Measurements from ENCODE around the gene ALOX5AP. TPM values are rescaled to one million over a fixed set of nuclear protein-coding genes. Genes with fewer than 3 reads are reported as not detected.

Gene ALOX5AP
- polyA plus RNA-seq, 3 donors = 84.4 to 269 (median 220) TPM

DNA sequence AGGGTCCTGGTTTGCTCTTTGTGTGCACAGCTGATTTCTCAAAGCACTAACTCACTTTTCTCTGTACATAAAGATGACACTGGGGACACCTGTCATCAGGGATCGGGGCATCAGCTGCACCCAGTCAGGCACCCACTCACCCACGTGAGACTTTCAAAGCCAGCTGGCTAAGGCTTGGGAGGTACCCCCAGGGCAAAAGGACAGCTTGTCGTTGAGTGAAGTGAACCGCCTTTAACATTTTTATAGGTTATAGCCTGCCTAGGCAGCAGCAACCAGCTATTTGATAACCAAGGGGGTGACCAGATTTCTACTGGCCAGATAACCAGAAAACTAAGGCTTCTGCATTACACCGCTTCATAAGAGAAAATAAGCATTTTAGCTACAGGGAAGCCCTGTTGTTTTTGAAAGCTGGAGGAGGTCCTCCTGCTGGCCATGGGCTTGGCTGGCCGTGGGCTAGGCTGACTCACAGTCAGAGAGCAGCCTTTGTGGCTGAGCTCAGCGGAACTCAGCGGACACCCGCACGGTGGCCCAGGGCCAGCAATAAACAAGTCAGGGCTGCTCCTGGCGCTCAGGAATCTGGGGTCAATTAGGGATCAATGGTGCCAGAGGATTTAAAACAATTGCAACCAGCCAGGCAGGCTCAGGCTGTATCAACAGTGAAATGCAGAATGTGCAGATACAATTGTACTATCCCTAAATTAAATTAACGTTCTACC lies 57.1 kb downstream of the ALOX5AP start:
- Histone ChIP-seq H3K36me3 (replicated peaks in 1 of 2; ENCODE audit: control insufficient read depth in 1 of 2, insufficient read depth in 2 of 2, low read length in 2 of 2) (no peaks in the 10 kb centered on the region), H3K9me3 (replicated peaks in 1 of 2; ENCODE audit: control insufficient read depth in 1 of 2, insufficient read depth in 1 of 2, low read length in 2 of 2) (no peaks in the 10 kb centered on the region), H4K20me1 (ENCODE audit: insufficient read depth, low read length) (no peaks in the 10 kb centered on the region), H3K27me3 (ENCODE audit: control insufficient read depth in 2 of 2, insufficient read depth in 2 of 2, low read length in 2 of 2) (no peaks in the 10 kb centered on the region), H3K9ac (ENCODE audit: insufficient read depth, low read length, poor library complexity, severe bottlenecking) (no peak overlapping the region), H3K4me1 (ENCODE audit: control insufficient read depth in 1 of 2, insufficient read depth in 2 of 2, low read length in 2 of 2) (peaks cover 0 to 5% of the 10 kb centered on the region in 2 donors), H3K79me2 (ENCODE audit: insufficient read depth, low read length) (no peaks in the 10 kb centered on the region), H2AFZ (ENCODE audit: insufficient read depth, low read depth, low read length, poor library complexity, severe bottlenecking) (no peak overlapping the region), H3K4me2 (replicated peaks; ENCODE audit: extremely low read depth, low read length, poor library complexity, severe bottlenecking) (no peak overlapping the region), H3K4me3 (replicated peaks in 1 of 3; ENCODE audit: low read depth in 2 of 3, low read length in 3 of 3) (no peak overlapping the region), H3K27ac (ENCODE audit: low read depth in 1 of 2, low read length in 2 of 2) (no peak overlapping the region)
- no peak overlapping the region for H3K4me3 Mint-ChIP-seq
- WGBS (ENCODE audit: insufficient coverage) = 91% methylated on average over 12 of the region's 12 CpGs
- H3K27ac Mint-ChIP-seq = peak overlapping the region in 1 of 7 donors; percentile 62
- H3K36me3 Mint-ChIP-seq = peaks cover 5 to 6% of the 10 kb centered on the region in 2 donors
- TF ChIP-seq, protein P1, sequence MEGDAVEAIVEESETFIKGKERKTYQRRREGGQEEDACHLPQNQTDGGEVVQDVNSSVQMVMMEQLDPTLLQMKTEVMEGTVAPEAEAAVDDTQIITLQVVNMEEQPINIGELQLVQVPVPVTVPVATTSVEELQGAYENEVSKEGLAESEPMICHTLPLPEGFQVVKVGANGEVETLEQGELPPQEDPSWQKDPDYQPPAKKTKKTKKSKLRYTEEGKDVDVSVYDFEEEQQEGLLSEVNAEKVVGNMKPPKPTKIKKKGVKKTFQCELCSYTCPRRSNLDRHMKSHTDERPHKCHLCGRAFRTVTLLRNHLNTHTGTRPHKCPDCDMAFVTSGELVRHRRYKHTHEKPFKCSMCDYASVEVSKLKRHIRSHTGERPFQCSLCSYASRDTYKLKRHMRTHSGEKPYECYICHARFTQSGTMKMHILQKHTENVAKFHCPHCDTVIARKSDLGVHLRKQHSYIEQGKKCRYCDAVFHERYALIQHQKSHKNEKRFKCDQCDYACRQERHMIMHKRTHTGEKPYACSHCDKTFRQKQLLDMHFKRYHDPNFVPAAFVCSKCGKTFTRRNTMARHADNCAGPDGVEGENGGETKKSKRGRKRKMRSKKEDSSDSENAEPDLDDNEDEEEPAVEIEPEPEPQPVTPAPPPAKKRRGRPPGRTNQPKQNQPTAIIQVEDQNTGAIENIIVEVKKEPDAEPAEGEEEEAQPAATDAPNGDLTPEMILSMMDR (IDR thresholded peaks at IDR 0.05) = no peak
- H3K9me3 Mint-ChIP-seq = no peaks in the 10 kb centered on the region
- DNase-seq = no peak
- peaks cover 16% of the 10 kb centered on the region for H3K4me1 Mint-ChIP-seq
- peaks cover 6 to 16% (median 8%) of the 10 kb centered on the region in 3 donors for H3K27me3 Mint-ChIP-seq (ENCODE audit: low read depth in 3 of 3)
- intact Hi-C loops (cut with micrococcal nuclease) = no loop called here

DNA sequence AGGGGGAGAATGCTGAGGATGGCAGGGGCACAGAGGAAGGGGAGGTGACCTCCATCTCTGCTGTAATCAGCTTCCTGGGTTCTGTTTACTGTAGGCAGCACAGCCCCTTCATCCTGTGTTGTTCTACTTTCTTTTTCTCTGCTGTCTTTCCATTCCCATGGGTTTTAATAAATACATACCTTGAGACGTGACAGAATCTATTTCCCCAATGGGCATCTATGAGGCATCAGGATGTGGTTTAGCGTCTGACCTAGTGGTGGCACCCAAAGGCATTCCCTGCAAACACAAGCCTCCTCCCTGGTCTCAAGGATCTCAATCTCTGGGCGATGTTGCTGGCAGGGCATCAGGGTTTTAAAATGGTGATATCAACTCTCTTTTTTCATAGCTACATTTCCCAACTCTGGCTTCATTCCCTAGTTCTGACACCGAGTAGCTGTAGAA lies 60.8 kb downstream of the ALOX5AP start:
- Mint-ChIP-seq H3K9me3 (no peaks in the 10 kb centered on the region), H3K27me3 (ENCODE audit: low read depth in 3 of 3) (peaks cover 6 to 13% (median 11%) of the 10 kb centered on the region in 3 donors), H3K4me3 (peak overlapping the region in 1 of 2 donors; percentile 13), H3K36me3 (peaks cover 3 to 5% of the 10 kb centered on the region in 2 donors), H3K4me1 (peaks cover 18% of the 10 kb centered on the region), H3K27ac (peak overlapping the region in 4 of 7 donors; percentile 2 to 53 (median 30))
- DNase-seq = peak; percentile 16 to 44 (median 29)
- H4K20me1 ChIP-seq (ENCODE audit: insufficient read depth, low read length) = no peaks in the 10 kb centered on the region
- no peak overlapping the region for H3K27ac ChIP-seq (ENCODE audit: low read depth in 1 of 2, low read length in 2 of 2)
- no peaks in the 10 kb centered on the region for H3K79me2 ChIP-seq (ENCODE audit: insufficient read depth, low read length)
- H3K4me2 ChIP-seq (replicated peaks; ENCODE audit: extremely low read depth, low read length, poor library complexity, severe bottlenecking) = no peak overlapping the region
- H3K4me3 ChIP-seq (replicated peaks in 1 of 3; ENCODE audit: low read depth in 2 of 3, low read length in 3 of 3) = no peak overlapping the region
- WGBS (ENCODE audit: insufficient coverage) = 41% methylated on average over 2 of the region's 4 CpGs
- TF ChIP-seq, protein P1 (IDR thresholded peaks at IDR 0.05) = no peak
- intact Hi-C loops (cut with micrococcal nuclease) = no loop called here
- no peak overlapping the region for H2AFZ ChIP-seq (ENCODE audit: insufficient read depth, low read depth, low read length, poor library complexity, severe bottlenecking)
- H3K9me3 ChIP-seq (replicated peaks in 1 of 2; ENCODE audit: control insufficient read depth in 1 of 2, insufficient read depth in 1 of 2, low read length in 2 of 2) = no peaks in the 10 kb centered on the region
- no peaks in the 10 kb centered on the region for H3K36me3 ChIP-seq (replicated peaks in 1 of 2; ENCODE audit: control insufficient read depth in 1 of 2, insufficient read depth in 2 of 2, low read length in 2 of 2)
- no peak overlapping the region for H3K9ac ChIP-seq (ENCODE audit: insufficient read depth, low read length, poor library complexity, severe bottlenecking)
- H3K4me1 ChIP-seq (ENCODE audit: control insufficient read depth in 1 of 2, insufficient read depth in 2 of 2, low read length in 2 of 2) = peaks cover 0 to 5% of the 10 kb centered on the region in 2 donors
- H3K27me3 ChIP-seq (ENCODE audit: control insufficient read depth in 2 of 2, insufficient read depth in 2 of 2, low read length in 2 of 2) = no peaks in the 10 kb centered on the region
